Stimulated activated naive CD8-positive, alpha-beta T cell treated with anti-CD3 and anti-CD28 coated beads, Interleukin-15, Interleukin-2, amounts not matched to agents 100 ng/mL and 50 ng/mL, for 24 hours (primary cell): ENCODE measurements around the gene DRD1.
"Not testable (repeated sequence)": the region's sequence is repeated elsewhere in the genome, so short reads cannot be mapped to it uniquely, and the experiment has no call there.

Experiments used
- H3K27ac Mint-ChIP-seq: one replicate; pipeline ENCODE4 v1.8.0; 2021; ENCODE audit warnings: mild to moderate bottlenecking, mixed read lengths
- H3K27me3 Mint-ChIP-seq: one replicate; pipeline ENCODE4 v1.8.0; 2021; ENCODE audit warnings: mixed read lengths
- H3K36me3 Mint-ChIP-seq: one replicate; pipeline ENCODE4 v1.8.0; 2021; ENCODE audit warnings: low read depth, mixed read lengths
- H3K4me1 Mint-ChIP-seq: one replicate; pipeline ENCODE4 v1.8.0; 2021; ENCODE audit warnings: low read depth, mixed read lengths
- H3K4me3 Mint-ChIP-seq: one replicate; pipeline ENCODE4 v1.8.0; 2021; ENCODE audit warnings: mild to moderate bottlenecking, mixed read lengths
- H3K9me3 Mint-ChIP-seq: one replicate; pipeline ENCODE4 v1.8.0; 2021; ENCODE audit warnings: mixed read lengths

Gene DRD1

GRCh38 chr5:175422058-175422457 is 21.9 kb downstream of the DRD1 start:
- H3K27ac Mint-ChIP-seq, result no peak overlapping the region
- no peaks in the 10 kb centered on the region for H3K36me3 Mint-ChIP-seq
- no peaks in the 10 kb centered on the region for H3K4me1 Mint-ChIP-seq
- H3K9me3 Mint-ChIP-seq, result peaks cover 5% of the 10 kb centered on the region
- no peak overlapping the region for H3K4me3 Mint-ChIP-seq
- peaks cover 44% of the 10 kb centered on the region for H3K27me3 Mint-ChIP-seq

- peaks cover 51% of the 10 kb centered on the region for H3K27me3 Mint-ChIP-seq
- no peak overlapping the region for H3K27ac Mint-ChIP-seq
- H3K9me3 Mint-ChIP-seq, result peaks cover 5% of the 10 kb centered on the region
- no peak overlapping the region for H3K4me3 Mint-ChIP-seq
- no peaks in the 10 kb centered on the region for H3K36me3 Mint-ChIP-seq
- H3K4me1 Mint-ChIP-seq, result no peaks in the 10 kb centered on the region
Observed at GRCh38 chr5:175420383-175420782, 23.6 kb downstream of the DRD1 start.

GRCh38 chr5:175418251-175418650 is 25.7 kb downstream of the DRD1 start:
- Mint-ChIP-seq H3K4me3 (no peak overlapping the region), H3K4me1 (no peaks in the 10 kb centered on the region), H3K9me3 (peaks cover 5% of the 10 kb centered on the region), H3K36me3 (no peaks in the 10 kb centered on the region), H3K27ac (no peak overlapping the region), H3K27me3 (peaks cover 48% of the 10 kb centered on the region)

GRCh38 chr5:175417384-175417783 is 26.6 kb downstream of the DRD1 start:
- Mint-ChIP-seq H3K27me3 (peaks cover 46% of the 10 kb centered on the region), H3K4me1 (no peaks in the 10 kb centered on the region), H3K27ac (no peak overlapping the region), H3K9me3 (peaks cover 5% of the 10 kb centered on the region), H3K36me3 (no peaks in the 10 kb centered on the region), H3K4me3 (no peak overlapping the region)

- H3K36me3 Mint-ChIP-seq, result no peaks in the 10 kb centered on the region
- no peak overlapping the region for H3K4me3 Mint-ChIP-seq
- peaks cover 5% of the 10 kb centered on the region for H3K9me3 Mint-ChIP-seq
- H3K27me3 Mint-ChIP-seq, result peaks cover 37% of the 10 kb centered on the region
- H3K4me1 Mint-ChIP-seq, result no peaks in the 10 kb centered on the region
- no peak overlapping the region for H3K27ac Mint-ChIP-seq
Observed at GRCh38 chr5:175415303-175415702, 28.7 kb downstream of the DRD1 start.

GRCh38 chr5:175410926-175411325 is 33.1 kb downstream of the DRD1 start:
- Mint-ChIP-seq H3K36me3 (no peaks in the 10 kb centered on the region), H3K27ac (no peak overlapping the region), H3K9me3 (no peaks in the 10 kb centered on the region), H3K27me3 (peaks cover 20% of the 10 kb centered on the region), H3K4me1 (no peaks in the 10 kb centered on the region), H3K4me3 (no peak overlapping the region)

GRCh38 chr5:175406300-175406699 is 37.7 kb downstream of the DRD1 start:
- H3K27me3 Mint-ChIP-seq, result no peaks in the 10 kb centered on the region
- H3K4me1 Mint-ChIP-seq, result no peaks in the 10 kb centered on the region
- H3K27ac Mint-ChIP-seq, result no peak overlapping the region
- H3K4me3 Mint-ChIP-seq, result no peak overlapping the region
- no peaks in the 10 kb centered on the region for H3K36me3 Mint-ChIP-seq
- H3K9me3 Mint-ChIP-seq, result peaks cover 5% of the 10 kb centered on the region

GRCh38 chr5:175397590-175398297 is 46.2 kb downstream of the DRD1 start:
- H3K9me3 Mint-ChIP-seq, H3K36me3 Mint-ChIP-seq, H3K4me1 Mint-ChIP-seq, H3K4me3 Mint-ChIP-seq, H3K27ac Mint-ChIP-seq: not testable (repeated sequence)
- H3K27me3 Mint-ChIP-seq, result peaks cover 22% of the 10 kb centered on the region

- peaks cover 22% of the 10 kb centered on the region for H3K27me3 Mint-ChIP-seq
- H3K27ac Mint-ChIP-seq, H3K9me3 Mint-ChIP-seq, H3K4me1 Mint-ChIP-seq, H3K36me3 Mint-ChIP-seq, H3K4me3 Mint-ChIP-seq: not testable (repeated sequence)
Observed at GRCh38 chr5:175395430-175395829, 48.6 kb downstream of the DRD1 start.

- Mint-ChIP-seq H3K4me3 (no peak overlapping the region), H3K27ac (no peak overlapping the region), H3K4me1 (no peaks in the 10 kb centered on the region), H3K9me3 (no peaks in the 10 kb centered on the region), H3K27me3 (peaks cover 22% of the 10 kb centered on the region), H3K36me3 (no peaks in the 10 kb centered on the region)
Observed at GRCh38 chr5:175394601-175395000, 49.4 kb downstream of the DRD1 start.

GRCh38 chr5:175393897-175394296 is 50.1 kb downstream of the DRD1 start:
- H3K4me1 Mint-ChIP-seq, result no peaks in the 10 kb centered on the region
- H3K36me3 Mint-ChIP-seq, result no peaks in the 10 kb centered on the region
- peaks cover 22% of the 10 kb centered on the region for H3K27me3 Mint-ChIP-seq
- H3K9me3 Mint-ChIP-seq, result no peaks in the 10 kb centered on the region
- H3K4me3 Mint-ChIP-seq, result no peak overlapping the region
- H3K27ac Mint-ChIP-seq, result no peak overlapping the region

GRCh38 chr5:175392236-175392635 is 51.7 kb downstream of the DRD1 start:
- no peaks in the 10 kb centered on the region for H3K36me3 Mint-ChIP-seq
- no peak overlapping the region for H3K27ac Mint-ChIP-seq
- H3K4me3 Mint-ChIP-seq, result no peak overlapping the region
- peaks cover 17% of the 10 kb centered on the region for H3K27me3 Mint-ChIP-seq
- no peaks in the 10 kb centered on the region for H3K4me1 Mint-ChIP-seq
- no peaks in the 10 kb centered on the region for H3K9me3 Mint-ChIP-seq

- no peak overlapping the region for H3K27ac Mint-ChIP-seq
- H3K4me1 Mint-ChIP-seq, result no peaks in the 10 kb centered on the region
- peaks cover 9% of the 10 kb centered on the region for H3K27me3 Mint-ChIP-seq
- no peaks in the 10 kb centered on the region for H3K36me3 Mint-ChIP-seq
- H3K4me3 Mint-ChIP-seq, result no peak overlapping the region
- no peaks in the 10 kb centered on the region for H3K9me3 Mint-ChIP-seq
Observed at GRCh38 chr5:175390352-175391083, 53.5 kb downstream of the DRD1 start.
